ENCODE results near the gene C2.
A peak's percentile ranks its signal among the peaks of the same experiment; 100 is the strongest.
"Not testable (repeated sequence)": the region's sequence is repeated elsewhere in the genome, so short reads cannot be mapped to it uniquely, and the experiment has no call there.

Gene C2

GRCh38 chr6:31961616-31962015 lies 34.1 kb downstream of the C2 start:
- no peak for DNase-seq

GRCh38 chr6:31963921-31964320 lies 36.4 kb downstream of the C2 start:
- DNase-seq, result no peak

GRCh38 chr6:31965700-31966099 lies 38.2 kb downstream of the C2 start:
- DNase-seq, result no peak

- DNase-seq, result no peak
These were observed 39.0 kb downstream of the C2 start for GRCh38 chr6:31966506-31966905.

GRCh38 chr6:31966997-31967925 lies 39.7 kb downstream of the C2 start:
- DNase-seq, result no peak

- DNase-seq, result no peak
These were observed 40.4 kb downstream of the C2 start for GRCh38 chr6:31967926-31968320.

GRCh38 chr6:31968326-31968725 lies 40.8 kb downstream of the C2 start:
- no peak for DNase-seq

GRCh38 chr6:31968791-31969711 lies 41.5 kb downstream of the C2 start:
- DNase-seq, result no peak

GRCh38 chr6:31969712-31970603 lies 42.4 kb downstream of the C2 start:
- DNase-seq, result no peak

- peak; percentile 63 for DNase-seq
These were observed 43.2 kb downstream of the C2 start for GRCh38 chr6:31970604-31971271.

GRCh38 chr6:31971279-31971992 lies 43.9 kb downstream of the C2 start:
- DNase-seq, result no peak

- peak; percentile 100 for DNase-seq
These were observed 44.6 kb downstream of the C2 start, which contains the start of gene DXO for GRCh38 chr6:31971993-31972708. Gene DXO (minus strand): TSS chr6:31972138. CDS start chr6:31971675, 463 bp downstream.

GRCh38 chr6:31972709-31973350 lies 45.3 kb downstream of the C2 start:
- DNase-seq, result no peak

- DNase-seq, result not testable (repeated sequence)
These were observed 48.5 kb downstream of the C2 start for GRCh38 chr6:31976065-31976464.

GRCh38 chr6:31977816-31978431 lies 50.4 kb downstream of the C2 start:
- no peak for DNase-seq

- no peak for DNase-seq
These were observed 51.3 kb downstream of the C2 start for GRCh38 chr6:31978831-31979230.

GRCh38 chr6:31979238-31979898 lies 51.9 kb downstream of the C2 start:
- no peak for DNase-seq

GRCh38 chr6:31980195-31980876 lies 52.8 kb downstream of the C2 start:
- not testable (repeated sequence) for DNase-seq
